ENCODE results near the gene CPSF6. TPM values are rescaled to one million over a fixed set of nuclear protein-coding genes. Genes with fewer than 3 reads are reported as not detected.

CPSF6 gene
- total and polyA plus RNA-seq, 2 donors from 2014 or later: 21.0 to 57.3 TPM

DNA sequence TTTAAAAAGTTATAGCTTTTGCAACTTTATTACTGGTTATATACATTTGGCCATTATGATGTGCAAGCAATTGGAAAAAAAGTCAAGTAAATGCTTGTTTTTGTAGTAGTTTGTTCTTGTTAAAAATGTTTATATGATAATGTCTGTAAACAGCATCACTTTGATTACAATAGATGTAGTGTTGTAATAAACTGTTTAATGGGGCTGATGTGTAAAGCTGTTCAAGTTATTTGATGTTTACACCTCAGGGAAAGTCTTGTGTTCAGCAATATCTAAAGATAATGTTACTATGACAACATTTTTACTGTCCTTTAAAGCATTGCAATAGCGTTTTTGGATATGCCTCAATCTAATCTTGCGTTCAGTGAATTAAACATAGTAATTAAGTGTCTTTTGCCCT is 30.4 kb downstream of the CPSF6 start:
- H3K9me3 ChIP-seq (ENCODE audit: control insufficient read depth in 2 of 3, insufficient read depth in 1 of 3, low read length in 3 of 3): no peaks in the 10 kb centered on the region
- no peak overlapping the region for H3K4me3 ChIP-seq (ENCODE audit: low read length in 3 of 3)
- H3K4me1 ChIP-seq (ENCODE audit: control insufficient read depth in 2 of 3, insufficient read depth in 2 of 3, low read depth in 1 of 3, low read length in 3 of 3): no peaks in the 10 kb centered on the region
- TF ChIP-seq, protein P1, sequence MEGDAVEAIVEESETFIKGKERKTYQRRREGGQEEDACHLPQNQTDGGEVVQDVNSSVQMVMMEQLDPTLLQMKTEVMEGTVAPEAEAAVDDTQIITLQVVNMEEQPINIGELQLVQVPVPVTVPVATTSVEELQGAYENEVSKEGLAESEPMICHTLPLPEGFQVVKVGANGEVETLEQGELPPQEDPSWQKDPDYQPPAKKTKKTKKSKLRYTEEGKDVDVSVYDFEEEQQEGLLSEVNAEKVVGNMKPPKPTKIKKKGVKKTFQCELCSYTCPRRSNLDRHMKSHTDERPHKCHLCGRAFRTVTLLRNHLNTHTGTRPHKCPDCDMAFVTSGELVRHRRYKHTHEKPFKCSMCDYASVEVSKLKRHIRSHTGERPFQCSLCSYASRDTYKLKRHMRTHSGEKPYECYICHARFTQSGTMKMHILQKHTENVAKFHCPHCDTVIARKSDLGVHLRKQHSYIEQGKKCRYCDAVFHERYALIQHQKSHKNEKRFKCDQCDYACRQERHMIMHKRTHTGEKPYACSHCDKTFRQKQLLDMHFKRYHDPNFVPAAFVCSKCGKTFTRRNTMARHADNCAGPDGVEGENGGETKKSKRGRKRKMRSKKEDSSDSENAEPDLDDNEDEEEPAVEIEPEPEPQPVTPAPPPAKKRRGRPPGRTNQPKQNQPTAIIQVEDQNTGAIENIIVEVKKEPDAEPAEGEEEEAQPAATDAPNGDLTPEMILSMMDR (IDR thresholded peaks at IDR 0.05; ENCODE audit: borderline replicate concordance, extremely low read depth, insufficient read depth): no peak
- no peak overlapping the region for H3K27ac ChIP-seq (ENCODE audit: low read depth in 2 of 2, low read length in 2 of 2)
- FAIRE-seq (no peak), DNase-seq (no peak)
- H3K36me3 ChIP-seq (ENCODE audit: control insufficient read depth in 2 of 3, insufficient read depth in 3 of 3, low read length in 3 of 3): peaks cover 4 to 14% (median 5%) of the 10 kb centered on the region in 3 donors
- H3K9ac ChIP-seq (ENCODE audit: low read length in 3 of 3): no peak overlapping the region
- no peaks in the 10 kb centered on the region for H3K27me3 ChIP-seq (ENCODE audit: control insufficient read depth, insufficient read depth, low read length)
- intact Hi-C loops (cut with DNase I): no loop called here

DNA sequence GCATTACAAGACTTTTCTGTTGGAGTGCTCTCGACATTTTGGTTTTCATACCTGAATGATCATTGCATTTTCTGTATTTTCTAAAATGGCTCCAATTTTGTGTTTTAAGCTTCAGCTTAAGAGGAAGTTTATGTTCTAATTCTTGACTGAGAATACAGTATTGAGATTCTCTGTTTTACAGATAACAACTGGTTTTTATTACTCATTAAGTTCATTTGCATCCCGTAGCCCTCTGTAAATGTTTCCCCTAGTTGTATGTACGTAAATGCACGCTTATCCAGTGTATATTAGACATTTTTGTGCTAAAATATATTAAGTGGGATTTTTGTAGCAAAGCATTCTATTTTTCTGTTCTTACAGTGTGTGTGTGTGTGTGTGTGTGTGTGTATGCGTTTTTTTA is 33.1 kb downstream of the CPSF6 start:
- Histone ChIP-seq H3K27ac (ENCODE audit: low read depth in 2 of 2, low read length in 2 of 2) (no peak overlapping the region), H3K9me3 (ENCODE audit: control insufficient read depth in 2 of 3, insufficient read depth in 1 of 3, low read length in 3 of 3) (no peaks in the 10 kb centered on the region), H3K4me1 (ENCODE audit: control insufficient read depth in 2 of 3, insufficient read depth in 2 of 3, low read depth in 1 of 3, low read length in 3 of 3) (no peaks in the 10 kb centered on the region), H3K4me3 (ENCODE audit: low read length in 3 of 3) (no peak overlapping the region), H3K9ac (ENCODE audit: low read length in 3 of 3) (no peak overlapping the region), H3K36me3 (ENCODE audit: control insufficient read depth in 2 of 3, insufficient read depth in 3 of 3, low read length in 3 of 3) (peaks cover 0 to 14% (median 2%) of the 10 kb centered on the region in 3 donors), H3K27me3 (ENCODE audit: control insufficient read depth, insufficient read depth, low read length) (no peaks in the 10 kb centered on the region)
- TF ChIP-seq, protein P1 (IDR thresholded peaks at IDR 0.05; ENCODE audit: borderline replicate concordance, extremely low read depth, insufficient read depth): no peak
- intact Hi-C loops (cut with DNase I): no loop called here
- no peak for FAIRE-seq
- DNase-seq: no peak

DNA sequence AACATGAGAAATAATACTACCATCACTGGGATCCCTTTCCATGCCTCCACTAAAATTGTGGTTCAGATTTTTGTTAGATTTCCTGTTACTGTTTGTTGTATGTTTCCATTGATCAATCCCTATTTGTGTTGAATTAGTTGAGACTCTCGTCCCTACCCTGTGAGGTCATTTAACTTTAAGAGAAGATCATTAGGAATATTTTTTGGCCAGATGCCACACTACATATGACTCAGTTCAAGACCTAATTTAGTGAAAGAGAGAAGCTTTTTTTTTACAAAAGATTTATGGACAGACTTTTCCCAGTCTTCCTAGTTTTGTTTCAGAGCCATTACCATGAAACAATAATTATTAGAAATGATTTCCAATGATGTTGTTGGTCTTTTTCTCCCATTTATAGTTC is 35.5 kb downstream of the CPSF6 start:
- Histone ChIP-seq H3K9me3 (ENCODE audit: control insufficient read depth in 2 of 3, insufficient read depth in 1 of 3, low read length in 3 of 3) (no peaks in the 10 kb centered on the region), H3K27me3 (ENCODE audit: control insufficient read depth, insufficient read depth, low read length) (no peaks in the 10 kb centered on the region), H3K4me3 (ENCODE audit: low read length in 3 of 3) (no peak overlapping the region), H3K4me1 (ENCODE audit: control insufficient read depth in 2 of 3, insufficient read depth in 2 of 3, low read depth in 1 of 3, low read length in 3 of 3) (no peaks in the 10 kb centered on the region), H3K36me3 (ENCODE audit: control insufficient read depth in 2 of 3, insufficient read depth in 3 of 3, low read length in 3 of 3) (peaks cover 0 to 7% (median 0%) of the 10 kb centered on the region in 3 donors), H3K27ac (ENCODE audit: low read depth in 2 of 2, low read length in 2 of 2) (no peak overlapping the region), H3K9ac (ENCODE audit: low read length in 3 of 3) (no peak overlapping the region)
- intact Hi-C loops (cut with DNase I): no loop called here
- TF ChIP-seq, protein P1 (IDR thresholded peaks at IDR 0.05; ENCODE audit: borderline replicate concordance, extremely low read depth, insufficient read depth): no peak
- FAIRE-seq (no peak), DNase-seq (no peak)

DNA sequence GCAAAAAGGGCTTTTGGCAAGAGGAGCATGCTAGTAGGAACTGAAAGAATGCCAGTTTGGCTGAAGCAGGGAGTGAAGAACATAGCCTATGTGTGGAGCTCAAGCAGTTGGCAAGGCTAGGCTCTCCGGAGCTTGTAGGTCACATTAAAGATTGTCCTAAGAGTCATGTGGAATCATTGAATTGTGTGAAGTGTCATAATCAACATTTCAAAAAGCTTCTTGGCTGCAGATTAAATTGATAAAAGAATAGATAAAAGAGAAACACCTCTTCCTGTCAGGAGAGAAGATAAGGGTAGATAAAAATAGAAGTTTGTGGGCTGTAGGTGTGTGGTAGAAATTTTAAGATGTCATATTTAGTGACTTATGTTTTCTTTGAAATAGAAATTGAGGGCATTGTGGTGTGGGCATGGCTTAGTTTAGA is 36.1 kb downstream of the CPSF6 start:
- H3K27ac ChIP-seq (ENCODE audit: low read depth in 2 of 2, low read length in 2 of 2): no peak overlapping the region
- no peak overlapping the region for H3K4me3 ChIP-seq (ENCODE audit: low read length in 3 of 3)
- DNase-seq (no peak), FAIRE-seq (no peak)
- intact Hi-C loops (cut with DNase I): no loop called here
- H3K9me3 ChIP-seq (ENCODE audit: control insufficient read depth in 2 of 3, insufficient read depth in 1 of 3, low read length in 3 of 3): no peaks in the 10 kb centered on the region
- TF ChIP-seq, protein P1 (IDR thresholded peaks at IDR 0.05; ENCODE audit: borderline replicate concordance, extremely low read depth, insufficient read depth): no peak
- peaks cover 0 to 2% (median 0%) of the 10 kb centered on the region in 3 donors for H3K36me3 ChIP-seq (ENCODE audit: control insufficient read depth in 2 of 3, insufficient read depth in 3 of 3, low read length in 3 of 3)
- no peaks in the 10 kb centered on the region for H3K4me1 ChIP-seq (ENCODE audit: control insufficient read depth in 2 of 3, insufficient read depth in 2 of 3, low read depth in 1 of 3, low read length in 3 of 3)
- no peaks in the 10 kb centered on the region for H3K27me3 ChIP-seq (ENCODE audit: control insufficient read depth, insufficient read depth, low read length)
- H3K9ac ChIP-seq (ENCODE audit: low read length in 3 of 3): no peak overlapping the region
